Suprapubic skin (tissue), 3 donors: ENCODE results near the gene MRPL12.

ENCODE experiments used
- POLR2A ChIP-seq, 2 donors: fragments of 450-650 bp; IDR thresholded peaks; one replicate each; pipeline ENCODE4 v1.6.1; 2017; ENCODE audit warnings: antibody characterized with exemption in 2 of 2, mild to moderate bottlenecking in 2 of 2, moderate library complexity in 2 of 2
- TF ChIP-seq, protein P1 (sequence below), 2 donors: fragments of 200-600 bp in 1 of 2; fragments of 450-650 bp in 1 of 2; sonication (generic) in 1 of 2; IDR thresholded peaks; one replicate each; pipeline ENCODE4 v1.5.1; 2016 to 2019; ENCODE audit warnings: antibody characterized with exemption in 2 of 2, mild to moderate bottlenecking in 1 of 2, moderate library complexity in 1 of 2

DNA sequence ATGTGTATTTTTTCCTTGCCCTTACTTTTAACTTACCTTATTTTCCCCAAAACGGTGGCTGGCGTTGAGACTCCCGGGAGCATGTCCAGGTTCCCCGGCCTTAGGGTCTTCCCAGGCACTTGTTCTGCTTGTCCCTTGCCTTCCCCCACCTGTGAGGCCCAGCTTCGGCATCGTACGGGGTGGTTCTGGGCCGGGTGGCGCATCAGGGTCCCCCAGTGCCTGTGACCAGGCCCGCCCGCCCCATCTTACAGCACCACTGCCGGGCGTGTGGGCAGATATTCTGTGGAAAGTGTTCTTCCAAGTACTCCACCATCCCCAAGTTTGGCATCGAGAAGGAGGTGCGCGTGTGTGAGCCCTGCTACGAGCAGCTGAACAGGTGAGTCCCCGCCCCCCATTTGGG, 12.0 kb upstream of the MRPL12 start:
- TF ChIP-seq, protein P1, sequence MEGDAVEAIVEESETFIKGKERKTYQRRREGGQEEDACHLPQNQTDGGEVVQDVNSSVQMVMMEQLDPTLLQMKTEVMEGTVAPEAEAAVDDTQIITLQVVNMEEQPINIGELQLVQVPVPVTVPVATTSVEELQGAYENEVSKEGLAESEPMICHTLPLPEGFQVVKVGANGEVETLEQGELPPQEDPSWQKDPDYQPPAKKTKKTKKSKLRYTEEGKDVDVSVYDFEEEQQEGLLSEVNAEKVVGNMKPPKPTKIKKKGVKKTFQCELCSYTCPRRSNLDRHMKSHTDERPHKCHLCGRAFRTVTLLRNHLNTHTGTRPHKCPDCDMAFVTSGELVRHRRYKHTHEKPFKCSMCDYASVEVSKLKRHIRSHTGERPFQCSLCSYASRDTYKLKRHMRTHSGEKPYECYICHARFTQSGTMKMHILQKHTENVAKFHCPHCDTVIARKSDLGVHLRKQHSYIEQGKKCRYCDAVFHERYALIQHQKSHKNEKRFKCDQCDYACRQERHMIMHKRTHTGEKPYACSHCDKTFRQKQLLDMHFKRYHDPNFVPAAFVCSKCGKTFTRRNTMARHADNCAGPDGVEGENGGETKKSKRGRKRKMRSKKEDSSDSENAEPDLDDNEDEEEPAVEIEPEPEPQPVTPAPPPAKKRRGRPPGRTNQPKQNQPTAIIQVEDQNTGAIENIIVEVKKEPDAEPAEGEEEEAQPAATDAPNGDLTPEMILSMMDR (IDR thresholded peaks at IDR 0.05), result no peak
- TF ChIP-seq POLR2A (IDR thresholded peaks at IDR 0.05), result no peak
